Fibroblast of gingiva (primary cell): ENCODE measurements around the gene CNKSR2.

Experiments
- DNase-seq: peaks from one replicate; pipeline ENCODE4 v3.0.0-alpha.2; 2011; ENCODE audit warnings: low read depth

Gene CNKSR2

GRCh38 chrX:21612154-21612553 is 237.9 kb downstream of the CNKSR2 start:
- no peak for DNase-seq

- DNase-seq = no peak
Measured at GRCh38 chrX:21616386-21616785, 242.2 kb downstream of the CNKSR2 start.

- DNase-seq = no peak
Measured at GRCh38 chrX:21620234-21620633, 246.0 kb downstream of the CNKSR2 start.

GRCh38 chrX:21623778-21624501 is 249.7 kb downstream of the CNKSR2 start:
- no peak for DNase-seq

- DNase-seq = no peak
Measured at GRCh38 chrX:21632027-21632426, 257.8 kb downstream of the CNKSR2 start.

- DNase-seq = no peak
Measured at GRCh38 chrX:21638311-21638710, 264.1 kb downstream of the CNKSR2 start.

- no peak for DNase-seq
Measured at GRCh38 chrX:21639775-21640174, 265.6 kb downstream of the CNKSR2 start.

- DNase-seq = peak; percentile 0
Measured at GRCh38 chrX:21645431-21645830, 271.2 kb downstream of the CNKSR2 start.

- DNase-seq = no peak
Measured at GRCh38 chrX:21645886-21646285, 271.7 kb downstream of the CNKSR2 start.

GRCh38 chrX:21655901-21656586 is 281.8 kb downstream of the CNKSR2 start:
- no peak for DNase-seq

- DNase-seq = no peak
Measured at GRCh38 chrX:21656587-21657317, 282.5 kb downstream of the CNKSR2 start.

- DNase-seq = no peak
Measured at GRCh38 chrX:21657318-21658151, 283.3 kb downstream of the CNKSR2 start.

GRCh38 chrX:21658152-21658737 is 284.0 kb downstream of the CNKSR2 start, which contains the start of gene KLHL34:
KLHL34 (minus strand) TSS chrX:21658330; CDS start chrX:21657788, 542 bp downstream.
- DNase-seq = no peak

- no peak for DNase-seq
Measured at GRCh38 chrX:21658746-21659145, 284.5 kb downstream of the CNKSR2 start.

- no peak for DNase-seq
Measured at GRCh38 chrX:21659320-21659719, 285.1 kb downstream of the CNKSR2 start.

- DNase-seq = no peak
Measured at GRCh38 chrX:21660156-21660555, 285.9 kb downstream of the CNKSR2 start.

- DNase-seq = no peak
Measured at GRCh38 chrX:21661316-21661715, 287.1 kb downstream of the CNKSR2 start.

- DNase-seq = no peak
Measured at GRCh38 chrX:21662761-21663160, 288.5 kb downstream of the CNKSR2 start.

GRCh38 chrX:21666252-21666651 is 292.0 kb downstream of the CNKSR2 start:
- no peak for DNase-seq

GRCh38 chrX:21666679-21667078 is 292.5 kb downstream of the CNKSR2 start:
- no peak for DNase-seq

GRCh38 chrX:21674430-21675186 is 300.4 kb downstream of the CNKSR2 start:
- no peak for DNase-seq
